Glomerular endothelial cell (primary cell): ENCODE measurements around the gene CCS. TPM values are rescaled to one million over a fixed set of nuclear protein-coding genes. Genes with fewer than 3 reads are reported as not detected.

Source experiments
- DNase-seq: peaks from one replicate; pipeline ENCODE4 v3.0.0-alpha.2; 2011; ENCODE audit warnings: low read depth, low spot score; ENCODE audit errors: extremely low read depth
- total RNA-seq: library from RNA; depleted of rRNA; stranded (reverse); fragments of >200 nt; gene quantifications from 2 replicates; pipeline ENCODE4 v1.2.3, GENCODE V29; 2015

The CCS gene
- total RNA-seq, 1 donor from 2014 or later, result 34.7 TPM

DNA sequence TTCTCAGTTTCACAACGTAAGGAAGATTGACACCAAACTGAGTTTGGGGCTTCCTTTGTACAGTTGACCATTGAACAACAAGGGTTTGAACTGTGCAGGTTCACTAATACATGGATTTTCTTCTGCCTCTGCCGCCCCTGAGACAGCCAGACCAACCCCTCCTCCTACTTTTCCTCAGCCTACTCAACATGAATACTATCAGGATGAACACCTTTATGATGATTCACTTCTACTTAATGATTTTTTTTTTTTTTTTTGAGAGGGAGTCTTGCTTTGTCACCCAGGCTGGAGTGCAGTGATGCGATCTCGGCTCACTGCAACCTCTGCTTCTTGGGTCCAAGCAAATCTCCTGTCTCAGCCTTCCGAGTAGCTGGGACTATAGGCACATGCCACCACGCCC lies 60.1 kb downstream of the CCS start:
- no peak for DNase-seq

Other genes starting within 250 kb of the CCS start
- gene BRMS1, start 248.1 kb upstream of the CCS start, total RNA-seq, result 60.6 and 65.2 TPM in 2 replicates
- 48.2 and 53.3 TPM in 2 replicates for gene B4GAT1, start 245.6 kb upstream of the CCS start, total RNA-seq
- gene SLC29A2, start 221.4 kb upstream of the CCS start, total RNA-seq, result 0.48 and 1.2 TPM in 2 replicates
- gene NPAS4, start 172.2 kb upstream of the CCS start, total RNA-seq, result not detected in 2 replicates
- 30.1 and 41.2 TPM in 2 replicates for gene MRPL11, start 154.3 kb upstream of the CCS start, total RNA-seq
- 4.7 and 4.8 TPM in 2 replicates for gene PELI3, start 126.3 kb upstream of the CCS start, total RNA-seq
- 74.5 and 98.1 TPM in 2 replicates for gene DPP3, start 112.8 kb upstream of the CCS start, total RNA-seq
- 42.0 and 47.0 TPM in 2 replicates for gene BBS1, start 82.5 kb upstream of the CCS start, total RNA-seq
- 28.4 and 43.2 TPM in 2 replicates for gene ZDHHC24, start 47.1 kb upstream of the CCS start, total RNA-seq
- not detected in 2 replicates for gene ACTN3, start 46.3 kb upstream of the CCS start, total RNA-seq
- 55.9 and 71.9 TPM in 2 replicates for gene CTSF, start 24.6 kb upstream of the CCS start, total RNA-seq
- 0.18 and 0.73 TPM in 2 replicates for gene CCDC87, start 122 bp upstream of the CCS start, total RNA-seq
- 34.5 and 53.3 TPM in 2 replicates for gene RBM14, start 23.4 kb downstream of the CCS start, total RNA-seq
- gene RBM4, start 45.5 kb downstream of the CCS start, total RNA-seq, result 112 and 115 TPM in 2 replicates
- gene RBM4B, start 84.7 kb downstream of the CCS start, total RNA-seq, result 16.6 and 16.7 TPM in 2 replicates
- gene SPTBN2, start 136.0 kb downstream of the CCS start, total RNA-seq, result 47.7 and 63.2 TPM in 2 replicates